NB4 (cell line): ENCODE data around the gene SMIM28.

Experiments
- POLR2A ChIP-seq: IDR thresholded peaks from 2 replicates; pipeline ENCODE4 v1.6.1; 2011; ENCODE audit warnings: mild to moderate bottlenecking; ENCODE audit not compliant: insufficient read length; ENCODE audit errors: extremely low read depth
- TF ChIP-seq, protein P1 (sequence below): IDR thresholded peaks from one replicate; pipeline ENCODE4 v1.5.1; 2012; ENCODE audit warnings: low read depth, low read length

GRCh38 chr6:138429761-138430160 is 52.1 kb downstream of the SMIM28 start:
- TF ChIP-seq, protein P1, sequence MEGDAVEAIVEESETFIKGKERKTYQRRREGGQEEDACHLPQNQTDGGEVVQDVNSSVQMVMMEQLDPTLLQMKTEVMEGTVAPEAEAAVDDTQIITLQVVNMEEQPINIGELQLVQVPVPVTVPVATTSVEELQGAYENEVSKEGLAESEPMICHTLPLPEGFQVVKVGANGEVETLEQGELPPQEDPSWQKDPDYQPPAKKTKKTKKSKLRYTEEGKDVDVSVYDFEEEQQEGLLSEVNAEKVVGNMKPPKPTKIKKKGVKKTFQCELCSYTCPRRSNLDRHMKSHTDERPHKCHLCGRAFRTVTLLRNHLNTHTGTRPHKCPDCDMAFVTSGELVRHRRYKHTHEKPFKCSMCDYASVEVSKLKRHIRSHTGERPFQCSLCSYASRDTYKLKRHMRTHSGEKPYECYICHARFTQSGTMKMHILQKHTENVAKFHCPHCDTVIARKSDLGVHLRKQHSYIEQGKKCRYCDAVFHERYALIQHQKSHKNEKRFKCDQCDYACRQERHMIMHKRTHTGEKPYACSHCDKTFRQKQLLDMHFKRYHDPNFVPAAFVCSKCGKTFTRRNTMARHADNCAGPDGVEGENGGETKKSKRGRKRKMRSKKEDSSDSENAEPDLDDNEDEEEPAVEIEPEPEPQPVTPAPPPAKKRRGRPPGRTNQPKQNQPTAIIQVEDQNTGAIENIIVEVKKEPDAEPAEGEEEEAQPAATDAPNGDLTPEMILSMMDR: no peak
- no peak for TF ChIP-seq POLR2A
